ENCODE measurements around the gene TMPRSS6.

Gene TMPRSS6

GRCh38 chr22:37051391-37052385, 57.8 kb downstream of the TMPRSS6 start, which contains the start of gene KCTD17:
Gene KCTD17, plus strand, starts transcription at chr22:37051742. Its CDS starts 19 bp downstream, at chr22:37051761.
- peak; percentile 69 for DNase-seq (ENCODE audit: low read depth)

GRCh38 chr22:37050913-37051312, 58.6 kb downstream of the TMPRSS6 start:
- DNase-seq (ENCODE audit: low read depth), result no peak

- no peak for DNase-seq (ENCODE audit: low read depth)
These were observed 60.3 kb downstream of the TMPRSS6 start for GRCh38 chr22:37049224-37049623.

- DNase-seq (ENCODE audit: low read depth), result no peak
These were observed 61.4 kb downstream of the TMPRSS6 start for GRCh38 chr22:37048133-37048532.

- DNase-seq (ENCODE audit: low read depth), result no peak
These were observed 62.5 kb downstream of the TMPRSS6 start for GRCh38 chr22:37047006-37047405.

GRCh38 chr22:37046589-37046988, 62.9 kb downstream of the TMPRSS6 start:
- no peak for DNase-seq (ENCODE audit: low read depth)

GRCh38 chr22:37045958-37046357, 63.6 kb downstream of the TMPRSS6 start:
- no peak for DNase-seq (ENCODE audit: low read depth)

GRCh38 chr22:37044634-37045625, 64.6 kb downstream of the TMPRSS6 start:
- DNase-seq (ENCODE audit: low read depth), result no peak

- peak; percentile 28 for DNase-seq (ENCODE audit: low read depth)
These were observed 65.5 kb downstream of the TMPRSS6 start for GRCh38 chr22:37043828-37044538.

- DNase-seq (ENCODE audit: low read depth), result no peak
These were observed 66.2 kb downstream of the TMPRSS6 start for GRCh38 chr22:37043209-37043827.

- no peak for DNase-seq (ENCODE audit: low read depth)
These were observed 70.0 kb downstream of the TMPRSS6 start for GRCh38 chr22:37039466-37039865.

GRCh38 chr22:37037669-37038068, 71.8 kb downstream of the TMPRSS6 start:
- no peak for DNase-seq (ENCODE audit: low read depth)

GRCh38 chr22:37036655-37037377, 72.7 kb downstream of the TMPRSS6 start:
- no peak for DNase-seq (ENCODE audit: low read depth)

GRCh38 chr22:37033605-37034430, 75.7 kb downstream of the TMPRSS6 start:
- DNase-seq (ENCODE audit: low read depth), result no peak

GRCh38 chr22:37032535-37033460, 76.7 kb downstream of the TMPRSS6 start:
- no peak for DNase-seq (ENCODE audit: low read depth)

GRCh38 chr22:37032134-37032534, 77.4 kb downstream of the TMPRSS6 start:
- no peak for DNase-seq (ENCODE audit: low read depth)

- no peak for DNase-seq (ENCODE audit: low read depth)
These were observed 78.8 kb downstream of the TMPRSS6 start for GRCh38 chr22:37030560-37031281.

Measured in activated T-helper 9 cell treated with anti-CD3 and anti-CD28 coated beads, Interleukin-2, amount 50 U/mL, for 16 hours (primary cell).